Prostate gland (tissue), 1 donor: ENCODE results near the gene HLA-B.

Source experiments
- POLR2A ChIP-seq: fragments of 450-650 bp; IDR thresholded peaks from one replicate; pipeline ENCODE4 v1.6.1; 2016; ENCODE audit warnings: antibody characterized with exemption, mild to moderate bottlenecking
- POLR2AphosphoS5 ChIP-seq: sonication (generic); formaldehyde crosslinking; IDR thresholded peaks from one replicate; pipeline ENCODE4 v1.6.1; 2017; ENCODE audit warnings: antibody characterized with exemption

GRCh38 chr6:31336896-31337496 is 20.0 kb downstream of the HLA-B start:
- TF ChIP-seq POLR2A (no peak), POLR2AphosphoS5 (no peak)
